ENCODE data around the gene EPHA2.

The EPHA2 gene

GRCh38 chr1:16094453-16095158 is 61.3 kb downstream of the EPHA2 start:
- H3K27me3 ChIP-seq (ENCODE audit: control insufficient read depth in 1 of 2, insufficient read depth in 2 of 2, low read length in 2 of 2), result no peaks in the 10 kb centered on the region
- H3K36me3 ChIP-seq (ENCODE audit: control insufficient read depth in 2 of 2, insufficient read depth in 2 of 2, low read length in 2 of 2), result no peaks in the 10 kb centered on the region
- H3K9me3 ChIP-seq (ENCODE audit: control insufficient read depth in 2 of 2, low read length in 2 of 2), result no peaks in the 10 kb centered on the region
- no peak overlapping the region for H3K27ac ChIP-seq (ENCODE audit: low read length)
- H3K4me1 ChIP-seq (ENCODE audit: control insufficient read depth, insufficient read depth, low read length), result no peaks in the 10 kb centered on the region
- H3K9ac ChIP-seq (ENCODE audit: low read length in 2 of 2), result no peak overlapping the region
- H3K4me3 ChIP-seq (ENCODE audit: low read length in 2 of 2), result no peak overlapping the region

GRCh38 chr1:16093611-16094010 is 62.3 kb downstream of the EPHA2 start:
- Histone ChIP-seq H3K9me3 (ENCODE audit: control insufficient read depth in 2 of 2, low read length in 2 of 2) (no peaks in the 10 kb centered on the region), H3K27ac (ENCODE audit: low read length) (no peak overlapping the region), H3K4me1 (ENCODE audit: control insufficient read depth, insufficient read depth, low read length) (no peaks in the 10 kb centered on the region), H3K4me3 (ENCODE audit: low read length in 2 of 2) (no peak overlapping the region), H3K27me3 (ENCODE audit: control insufficient read depth in 1 of 2, insufficient read depth in 2 of 2, low read length in 2 of 2) (no peaks in the 10 kb centered on the region), H3K36me3 (ENCODE audit: control insufficient read depth in 2 of 2, insufficient read depth in 2 of 2, low read length in 2 of 2) (no peaks in the 10 kb centered on the region), H3K9ac (ENCODE audit: low read length in 2 of 2) (no peak overlapping the region)

GRCh38 chr1:16092923-16093511 is 62.9 kb downstream of the EPHA2 start:
- Histone ChIP-seq H3K27me3 (ENCODE audit: control insufficient read depth in 1 of 2, insufficient read depth in 2 of 2, low read length in 2 of 2) (no peaks in the 10 kb centered on the region), H3K9me3 (ENCODE audit: control insufficient read depth in 2 of 2, low read length in 2 of 2) (no peaks in the 10 kb centered on the region), H3K4me1 (ENCODE audit: control insufficient read depth, insufficient read depth, low read length) (no peaks in the 10 kb centered on the region), H3K4me3 (ENCODE audit: low read length in 2 of 2) (no peak overlapping the region), H3K9ac (ENCODE audit: low read length in 2 of 2) (no peak overlapping the region), H3K27ac (ENCODE audit: low read length) (no peak overlapping the region), H3K36me3 (ENCODE audit: control insufficient read depth in 2 of 2, insufficient read depth in 2 of 2, low read length in 2 of 2) (no peaks in the 10 kb centered on the region)

- Histone ChIP-seq H3K9ac (ENCODE audit: low read length in 2 of 2) (no peak overlapping the region), H3K4me1 (ENCODE audit: control insufficient read depth, insufficient read depth, low read length) (no peaks in the 10 kb centered on the region), H3K36me3 (ENCODE audit: control insufficient read depth in 2 of 2, insufficient read depth in 2 of 2, low read length in 2 of 2) (no peaks in the 10 kb centered on the region), H3K4me3 (ENCODE audit: low read length in 2 of 2) (no peak overlapping the region), H3K27ac (ENCODE audit: low read length) (no peak overlapping the region), H3K9me3 (ENCODE audit: control insufficient read depth in 2 of 2, low read length in 2 of 2) (no peaks in the 10 kb centered on the region), H3K27me3 (ENCODE audit: control insufficient read depth in 1 of 2, insufficient read depth in 2 of 2, low read length in 2 of 2) (no peaks in the 10 kb centered on the region)
Measured at GRCh38 chr1:16092097-16092922, 63.6 kb downstream of the EPHA2 start.

- H3K27me3 ChIP-seq (ENCODE audit: control insufficient read depth in 1 of 2, insufficient read depth in 2 of 2, low read length in 2 of 2), result no peaks in the 10 kb centered on the region
- H3K27ac ChIP-seq (ENCODE audit: low read length), result no peak overlapping the region
- no peaks in the 10 kb centered on the region for H3K9me3 ChIP-seq (ENCODE audit: control insufficient read depth in 2 of 2, low read length in 2 of 2)
- no peak overlapping the region for H3K9ac ChIP-seq (ENCODE audit: low read length in 2 of 2)
- H3K4me3 ChIP-seq (ENCODE audit: low read length in 2 of 2), result no peak overlapping the region
- H3K4me1 ChIP-seq (ENCODE audit: control insufficient read depth, insufficient read depth, low read length), result no peaks in the 10 kb centered on the region
- H3K36me3 ChIP-seq (ENCODE audit: control insufficient read depth in 2 of 2, insufficient read depth in 2 of 2, low read length in 2 of 2), result no peaks in the 10 kb centered on the region
Measured at GRCh38 chr1:16091296-16091695, 64.6 kb downstream of the EPHA2 start.

- Histone ChIP-seq H3K9ac (ENCODE audit: low read length in 2 of 2) (no peak overlapping the region), H3K36me3 (ENCODE audit: control insufficient read depth in 2 of 2, insufficient read depth in 2 of 2, low read length in 2 of 2) (no peaks in the 10 kb centered on the region), H3K27me3 (ENCODE audit: control insufficient read depth in 1 of 2, insufficient read depth in 2 of 2, low read length in 2 of 2) (no peaks in the 10 kb centered on the region), H3K4me3 (ENCODE audit: low read length in 2 of 2) (no peak overlapping the region), H3K27ac (ENCODE audit: low read length) (no peak overlapping the region), H3K4me1 (ENCODE audit: control insufficient read depth, insufficient read depth, low read length) (no peaks in the 10 kb centered on the region), H3K9me3 (ENCODE audit: control insufficient read depth in 2 of 2, low read length in 2 of 2) (no peaks in the 10 kb centered on the region)
Measured at GRCh38 chr1:16090076-16090826, 65.6 kb downstream of the EPHA2 start.

GRCh38 chr1:16088996-16089395 is 66.9 kb downstream of the EPHA2 start:
- Histone ChIP-seq H3K27me3 (ENCODE audit: control insufficient read depth in 1 of 2, insufficient read depth in 2 of 2, low read length in 2 of 2) (no peaks in the 10 kb centered on the region), H3K27ac (ENCODE audit: low read length) (no peak overlapping the region), H3K4me1 (ENCODE audit: control insufficient read depth, insufficient read depth, low read length) (no peaks in the 10 kb centered on the region)

GRCh38 chr1:16088351-16088911 is 67.4 kb downstream of the EPHA2 start:
- Histone ChIP-seq H3K27me3 (ENCODE audit: control insufficient read depth in 1 of 2, insufficient read depth in 2 of 2, low read length in 2 of 2) (no peaks in the 10 kb centered on the region), H3K27ac (ENCODE audit: low read length) (no peak overlapping the region), H3K36me3 (ENCODE audit: control insufficient read depth in 2 of 2, insufficient read depth in 2 of 2, low read length in 2 of 2) (no peaks in the 10 kb centered on the region)

More at GRCh38 chr1:16088996-16089395, 66.9 kb downstream of the EPHA2 start:
- Histone ChIP-seq H3K9me3 (ENCODE audit: control insufficient read depth in 2 of 2, low read length in 2 of 2) (no peaks in the 10 kb centered on the region), H3K4me3 (ENCODE audit: low read length in 2 of 2) (no peak overlapping the region), H3K36me3 (ENCODE audit: control insufficient read depth in 2 of 2, insufficient read depth in 2 of 2, low read length in 2 of 2) (no peaks in the 10 kb centered on the region), H3K9ac (ENCODE audit: low read length in 2 of 2) (no peak overlapping the region)

GRCh38 chr1:16087733-16088132 is 68.1 kb downstream of the EPHA2 start:
- Histone ChIP-seq H3K27ac (ENCODE audit: low read length) (no peak overlapping the region), H3K36me3 (ENCODE audit: control insufficient read depth in 2 of 2, insufficient read depth in 2 of 2, low read length in 2 of 2) (no peaks in the 10 kb centered on the region), H3K9me3 (ENCODE audit: control insufficient read depth in 2 of 2, low read length in 2 of 2) (no peaks in the 10 kb centered on the region), H3K4me3 (ENCODE audit: low read length in 2 of 2) (no peak overlapping the region), H3K4me1 (ENCODE audit: control insufficient read depth, insufficient read depth, low read length) (no peaks in the 10 kb centered on the region), H3K27me3 (ENCODE audit: control insufficient read depth in 1 of 2, insufficient read depth in 2 of 2, low read length in 2 of 2) (no peaks in the 10 kb centered on the region), H3K9ac (ENCODE audit: low read length in 2 of 2) (no peak overlapping the region)

More at GRCh38 chr1:16088351-16088911, 67.4 kb downstream of the EPHA2 start:
- Histone ChIP-seq H3K9me3 (ENCODE audit: control insufficient read depth in 2 of 2, low read length in 2 of 2) (no peaks in the 10 kb centered on the region), H3K9ac (ENCODE audit: low read length in 2 of 2) (no peak overlapping the region), H3K4me3 (ENCODE audit: low read length in 2 of 2) (no peak overlapping the region), H3K4me1 (ENCODE audit: control insufficient read depth, insufficient read depth, low read length) (no peaks in the 10 kb centered on the region)

GRCh38 chr1:16085522-16085921 is 70.3 kb downstream of the EPHA2 start:
- H3K9me3 ChIP-seq (ENCODE audit: control insufficient read depth in 2 of 2, low read length in 2 of 2), result no peaks in the 10 kb centered on the region
- H3K9ac ChIP-seq (ENCODE audit: low read length in 2 of 2), result no peak overlapping the region
- H3K36me3 ChIP-seq (ENCODE audit: control insufficient read depth in 2 of 2, insufficient read depth in 2 of 2, low read length in 2 of 2), result no peaks in the 10 kb centered on the region
- H3K27me3 ChIP-seq (ENCODE audit: control insufficient read depth in 1 of 2, insufficient read depth in 2 of 2, low read length in 2 of 2), result no peaks in the 10 kb centered on the region
- no peaks in the 10 kb centered on the region for H3K4me1 ChIP-seq (ENCODE audit: control insufficient read depth, insufficient read depth, low read length)
- no peak overlapping the region for H3K4me3 ChIP-seq (ENCODE audit: low read length in 2 of 2)
- no peak overlapping the region for H3K27ac ChIP-seq (ENCODE audit: low read length)
